Measurements from ENCODE around the gene NALCN.

DNA sequence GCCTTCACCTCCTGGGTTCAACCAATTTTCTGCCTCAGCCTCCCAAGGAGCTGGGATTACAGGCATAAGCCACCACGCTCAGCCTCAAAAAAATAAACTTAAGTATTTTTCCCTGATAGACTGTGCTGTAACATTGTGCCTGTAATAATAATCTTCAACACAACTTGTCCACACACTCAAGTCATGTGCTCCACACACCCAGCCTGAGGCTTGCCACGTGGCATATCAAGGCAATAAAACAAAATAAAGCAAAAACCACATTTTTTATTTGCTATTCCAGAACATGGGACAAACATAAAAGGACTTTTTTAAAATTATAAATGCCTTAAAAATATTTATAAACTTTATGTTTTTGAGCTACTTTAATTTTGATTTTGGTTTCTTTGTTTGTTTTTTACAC lies 115.8 kb downstream of the NALCN start:
- TF ChIP-seq, protein P1, sequence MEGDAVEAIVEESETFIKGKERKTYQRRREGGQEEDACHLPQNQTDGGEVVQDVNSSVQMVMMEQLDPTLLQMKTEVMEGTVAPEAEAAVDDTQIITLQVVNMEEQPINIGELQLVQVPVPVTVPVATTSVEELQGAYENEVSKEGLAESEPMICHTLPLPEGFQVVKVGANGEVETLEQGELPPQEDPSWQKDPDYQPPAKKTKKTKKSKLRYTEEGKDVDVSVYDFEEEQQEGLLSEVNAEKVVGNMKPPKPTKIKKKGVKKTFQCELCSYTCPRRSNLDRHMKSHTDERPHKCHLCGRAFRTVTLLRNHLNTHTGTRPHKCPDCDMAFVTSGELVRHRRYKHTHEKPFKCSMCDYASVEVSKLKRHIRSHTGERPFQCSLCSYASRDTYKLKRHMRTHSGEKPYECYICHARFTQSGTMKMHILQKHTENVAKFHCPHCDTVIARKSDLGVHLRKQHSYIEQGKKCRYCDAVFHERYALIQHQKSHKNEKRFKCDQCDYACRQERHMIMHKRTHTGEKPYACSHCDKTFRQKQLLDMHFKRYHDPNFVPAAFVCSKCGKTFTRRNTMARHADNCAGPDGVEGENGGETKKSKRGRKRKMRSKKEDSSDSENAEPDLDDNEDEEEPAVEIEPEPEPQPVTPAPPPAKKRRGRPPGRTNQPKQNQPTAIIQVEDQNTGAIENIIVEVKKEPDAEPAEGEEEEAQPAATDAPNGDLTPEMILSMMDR (IDR thresholded peaks at IDR 0.05): no peak
- TF ChIP-seq POLR2A (IDR thresholded peaks at IDR 0.05): no peak

All from gastroesophageal sphincter (tissue), 3 donors.